ENCODE measurements around the gene RAMP3.
"Not testable (repeated sequence)": the region's sequence is repeated elsewhere in the genome, so short reads cannot be mapped to it uniquely, and the experiment has no call there.

The RAMP3 gene

GRCh38 chr7:45151131-45151684, 6.4 kb upstream of the RAMP3 start:
- DNase-seq (ENCODE audit: extremely low read depth, low read depth) = no peak
- TF ChIP-seq CTCF (IDR thresholded peaks at IDR 0.05; ENCODE audit: low read depth, low read length) = no peak

GRCh38 chr7:45151967-45152366, 5.6 kb upstream of the RAMP3 start:
- no peak for DNase-seq (ENCODE audit: extremely low read depth, low read depth)
- TF ChIP-seq CTCF (IDR thresholded peaks at IDR 0.05; ENCODE audit: low read depth, low read length) = no peak

- no peak for DNase-seq (ENCODE audit: extremely low read depth, low read depth)
- no peak for TF ChIP-seq CTCF (IDR thresholded peaks at IDR 0.05; ENCODE audit: low read depth, low read length)
Observed at GRCh38 chr7:45153233-45153632, 4.4 kb upstream of the RAMP3 start.

GRCh38 chr7:45153861-45154260, 3.7 kb upstream of the RAMP3 start:
- not testable (repeated sequence) for DNase-seq (ENCODE audit: extremely low read depth, low read depth)

- DNase-seq (ENCODE audit: extremely low read depth, low read depth) = no peak
- no peak for TF ChIP-seq CTCF (IDR thresholded peaks at IDR 0.05; ENCODE audit: low read depth, low read length)
Observed at GRCh38 chr7:45155357-45155900, 2.2 kb upstream of the RAMP3 start.

- no peak for DNase-seq (ENCODE audit: extremely low read depth, low read depth)
- TF ChIP-seq CTCF (IDR thresholded peaks at IDR 0.05; ENCODE audit: low read depth, low read length) = no peak
Observed at GRCh38 chr7:45155941-45156340, 1.6 kb upstream of the RAMP3 start.

- TF ChIP-seq CTCF (IDR thresholded peaks at IDR 0.05; ENCODE audit: low read depth, low read length) = no peak
- no peak for DNase-seq (ENCODE audit: extremely low read depth, low read depth)
Observed at GRCh38 chr7:45156516-45157272, 897 bp upstream of the RAMP3 start.
